GM12874 (cell line): ENCODE data around the gene PVR.

ENCODE experiments used
- TF ChIP-seq, protein P1 (sequence below): IDR thresholded peaks from 2 replicates; pipeline ENCODE4 v1.5.1; 2011; ENCODE audit warnings: low read depth, mild to moderate bottlenecking, control low read depth, low read length, moderate library complexity; ENCODE audit not compliant: insufficient read depth

PVR gene

GRCh38 chr19:44694184-44694579 is 50.5 kb downstream of the PVR start:
- TF ChIP-seq, protein P1, sequence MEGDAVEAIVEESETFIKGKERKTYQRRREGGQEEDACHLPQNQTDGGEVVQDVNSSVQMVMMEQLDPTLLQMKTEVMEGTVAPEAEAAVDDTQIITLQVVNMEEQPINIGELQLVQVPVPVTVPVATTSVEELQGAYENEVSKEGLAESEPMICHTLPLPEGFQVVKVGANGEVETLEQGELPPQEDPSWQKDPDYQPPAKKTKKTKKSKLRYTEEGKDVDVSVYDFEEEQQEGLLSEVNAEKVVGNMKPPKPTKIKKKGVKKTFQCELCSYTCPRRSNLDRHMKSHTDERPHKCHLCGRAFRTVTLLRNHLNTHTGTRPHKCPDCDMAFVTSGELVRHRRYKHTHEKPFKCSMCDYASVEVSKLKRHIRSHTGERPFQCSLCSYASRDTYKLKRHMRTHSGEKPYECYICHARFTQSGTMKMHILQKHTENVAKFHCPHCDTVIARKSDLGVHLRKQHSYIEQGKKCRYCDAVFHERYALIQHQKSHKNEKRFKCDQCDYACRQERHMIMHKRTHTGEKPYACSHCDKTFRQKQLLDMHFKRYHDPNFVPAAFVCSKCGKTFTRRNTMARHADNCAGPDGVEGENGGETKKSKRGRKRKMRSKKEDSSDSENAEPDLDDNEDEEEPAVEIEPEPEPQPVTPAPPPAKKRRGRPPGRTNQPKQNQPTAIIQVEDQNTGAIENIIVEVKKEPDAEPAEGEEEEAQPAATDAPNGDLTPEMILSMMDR: peak; percentile 53

DNA sequence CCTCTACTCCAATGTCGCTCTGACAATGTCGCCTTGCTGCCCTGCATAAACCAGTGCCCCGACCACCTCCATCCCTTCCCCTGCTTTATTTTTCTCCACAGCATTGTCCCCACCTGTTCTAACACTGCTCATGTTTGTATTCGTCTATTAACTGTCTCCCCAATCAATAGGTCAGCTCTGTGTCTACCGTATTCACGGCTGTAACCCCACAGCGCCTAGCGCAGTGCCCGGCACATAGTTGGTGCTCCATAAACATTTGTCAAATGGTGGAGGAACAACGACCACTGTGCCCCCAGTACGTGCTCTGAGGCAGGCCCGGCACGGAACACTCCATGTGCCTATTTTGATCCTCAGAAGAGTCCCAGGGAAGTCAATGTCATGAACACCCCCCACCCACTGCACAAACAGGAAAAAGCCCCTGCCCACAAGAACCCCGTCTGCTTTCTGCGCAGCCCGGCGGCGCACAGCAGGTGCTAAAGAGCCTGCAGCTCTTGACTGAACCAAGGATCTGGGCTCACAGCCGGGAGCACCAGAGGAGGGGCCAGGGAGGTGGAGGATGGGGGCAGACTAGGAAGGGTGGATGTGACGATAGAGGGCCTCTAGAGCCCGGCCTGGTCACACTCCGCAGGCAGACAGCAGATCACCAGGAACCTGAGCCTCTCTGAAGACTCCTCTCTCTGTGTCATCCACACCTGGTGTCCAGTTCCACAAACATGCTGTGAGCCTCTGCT is 53.4 kb downstream of the PVR start:
- TF ChIP-seq, protein P1: no peak

DNA sequence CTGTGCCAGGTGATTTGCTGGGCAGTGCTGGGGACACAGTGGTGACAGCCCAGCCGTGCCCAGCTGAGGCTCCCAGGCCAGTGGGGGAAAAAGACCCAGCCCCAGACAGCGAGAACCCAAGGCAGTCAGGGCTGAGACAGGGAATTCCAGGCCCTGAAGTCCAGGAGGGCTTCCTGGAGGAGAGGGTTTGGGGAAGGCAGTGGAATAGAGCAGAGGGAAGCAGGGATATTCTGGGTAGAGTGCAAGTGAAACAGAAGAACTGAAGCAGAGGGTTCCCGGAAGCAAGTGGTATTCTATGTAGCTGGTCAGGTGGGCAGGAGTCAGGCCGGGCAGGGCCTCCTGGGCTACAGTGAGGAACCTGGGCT is 53.9 kb downstream of the PVR start:
- TF ChIP-seq, protein P1: no peak

DNA sequence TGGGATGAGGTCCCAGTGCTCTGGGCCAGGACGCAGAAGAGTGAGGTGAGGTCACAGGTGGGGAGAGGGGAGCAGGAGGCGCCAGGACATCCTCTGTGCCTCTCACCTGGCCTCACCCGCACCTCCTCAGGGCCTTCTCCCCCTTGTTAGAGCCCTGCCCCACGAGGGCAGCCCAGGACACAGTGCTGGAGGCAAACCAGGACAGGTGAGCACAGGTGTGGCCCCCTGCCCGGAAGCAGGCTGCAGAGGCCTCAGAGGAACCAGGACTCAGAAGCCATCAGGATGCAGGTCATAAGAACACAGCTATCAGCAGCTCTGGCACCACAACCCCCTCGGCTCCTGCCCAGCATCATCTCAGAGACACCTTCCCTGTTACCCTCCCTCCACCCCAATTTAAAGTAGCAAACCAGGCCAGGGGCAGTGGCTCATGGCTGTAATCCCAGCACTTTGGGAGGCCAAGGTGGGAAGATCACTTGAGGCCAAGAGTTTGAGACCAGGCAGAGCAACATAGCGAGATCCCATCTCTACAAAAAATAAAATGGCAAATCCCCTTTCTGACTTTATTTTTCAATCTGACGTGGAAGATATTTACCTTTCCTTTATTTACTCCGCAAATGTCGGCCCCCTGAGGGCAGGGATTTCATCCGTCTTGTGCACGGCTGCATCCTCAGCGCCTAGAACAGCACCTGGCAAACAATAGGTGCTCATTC is 54.9 kb downstream of the PVR start, which contains the start of gene CEACAM16:
Gene CEACAM16, plus strand, starts transcription at position 660 of the 710 bp plus-strand sequence. CDS start 2,306 bp downstream, outside the sequence.
- TF ChIP-seq, protein P1: no peak

- TF ChIP-seq, protein P1: no peak
Measured at GRCh38 chr19:44700547-44700946, 56.8 kb downstream of the PVR start.

- TF ChIP-seq, protein P1: no peak
Measured at GRCh38 chr19:44701228-44701627, 57.5 kb downstream of the PVR start.

- TF ChIP-seq, protein P1: no peak
Measured at GRCh38 chr19:44702551-44703176, 59.0 kb downstream of the PVR start.
